IPS-18a (cell line): ENCODE measurements around the gene CHTOP.

Experiments used
- H3K27ac ChIP-seq: one replicate; pipeline ENCODE4 v1.5.1; 2013; ENCODE audit warnings: low read length
- H3K27me3 ChIP-seq: one replicate; pipeline ENCODE4 v1.6.1; 2013; ENCODE audit warnings: mild to moderate bottlenecking, low read length; ENCODE audit not compliant: control insufficient read depth, insufficient read depth
- H3K36me3 ChIP-seq: one replicate; pipeline ENCODE4 v1.6.1; 2013; ENCODE audit warnings: low read depth, low read length; ENCODE audit not compliant: control insufficient read depth
- H3K4me1 ChIP-seq: one replicate; pipeline ENCODE4 v1.6.1; 2013; ENCODE audit warnings: low read depth, low read length; ENCODE audit not compliant: control insufficient read depth
- H3K4me3 ChIP-seq: one replicate; pipeline ENCODE4 v1.5.1; 2013; ENCODE audit warnings: low read length
- H3K9ac ChIP-seq: one replicate; pipeline ENCODE4 v1.6.1; 2013; ENCODE audit warnings: mild to moderate bottlenecking, low read length, moderate library complexity
- H3K9me3 ChIP-seq: one replicate; pipeline ENCODE4 v1.6.1; 2013; ENCODE audit warnings: low read depth, low read length; ENCODE audit not compliant: control insufficient read depth

Gene CHTOP

DNA sequence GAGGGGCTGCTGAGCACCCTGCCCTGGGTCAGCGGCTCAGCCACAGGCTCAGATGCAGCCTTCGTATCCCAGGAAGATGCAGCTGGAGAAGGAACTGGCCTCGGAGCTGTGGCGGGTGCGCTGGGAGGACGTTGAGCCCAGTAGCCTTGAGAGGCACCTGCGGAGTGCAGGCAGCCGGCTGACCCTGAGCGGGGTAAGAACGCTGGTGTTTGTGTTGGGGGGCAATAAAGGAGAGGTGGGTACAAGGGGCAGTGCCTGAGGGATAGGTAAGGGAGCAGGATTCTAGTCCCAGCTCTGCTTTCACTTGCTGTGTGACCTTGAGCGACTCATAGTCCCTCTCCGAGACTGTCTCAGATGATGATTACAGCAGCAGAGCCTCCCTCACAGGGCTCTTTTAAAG is 51.0 kb downstream of the CHTOP start:
- Histone ChIP-seq H3K27me3 (peaks cover 11% of the 10 kb centered on the region), H3K36me3 (peaks cover 8% of the 10 kb centered on the region), H3K4me3 (no peak overlapping the region), H3K9ac (no peak overlapping the region), H3K4me1 (peaks cover 3% of the 10 kb centered on the region), H3K27ac (no peak overlapping the region), H3K9me3 (no peaks in the 10 kb centered on the region)

DNA sequence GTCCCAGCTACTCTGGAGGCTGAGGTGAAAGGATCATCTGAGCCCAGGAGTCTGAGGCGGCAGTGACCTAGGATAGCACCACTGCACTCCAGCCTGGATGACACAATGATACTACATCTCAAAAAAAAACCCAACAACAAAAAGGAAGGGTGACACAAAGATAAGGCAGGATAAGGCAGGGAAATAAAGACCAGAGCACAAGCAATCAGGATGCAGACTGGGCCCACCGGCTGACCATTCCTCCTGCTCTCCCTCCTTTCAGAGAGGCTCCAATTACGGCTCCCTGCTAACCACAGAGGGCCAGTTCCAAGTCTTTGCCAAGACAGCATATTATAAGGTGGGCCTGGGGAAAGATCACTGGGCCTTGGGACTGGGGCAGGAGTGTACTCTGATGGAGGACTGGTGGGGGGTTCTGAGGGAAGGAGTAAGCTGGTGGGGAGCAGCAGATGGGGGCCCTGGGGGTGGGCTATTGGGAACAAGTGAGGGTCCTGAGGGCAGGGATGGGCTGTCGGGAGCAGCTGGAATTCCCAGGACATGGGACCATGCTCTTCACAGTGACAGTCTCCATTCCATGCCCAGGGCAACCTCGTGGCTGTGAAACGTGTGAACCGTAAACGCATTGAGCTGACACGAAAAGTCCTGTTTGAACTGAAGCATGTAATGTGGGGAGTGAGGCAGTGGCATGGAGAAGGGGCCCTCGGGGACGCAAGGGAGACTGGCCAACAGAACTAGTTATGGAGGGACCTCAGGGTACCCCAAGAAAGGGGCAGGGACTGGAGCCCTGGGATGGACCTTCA is 51.9 kb downstream of the CHTOP start:
- Histone ChIP-seq H3K27ac (no peak overlapping the region), H3K9me3 (no peaks in the 10 kb centered on the region), H3K36me3 (peaks cover 8% of the 10 kb centered on the region), H3K27me3 (peaks cover 3% of the 10 kb centered on the region), H3K4me1 (no peaks in the 10 kb centered on the region), H3K4me3 (no peak overlapping the region), H3K9ac (no peak overlapping the region)

DNA sequence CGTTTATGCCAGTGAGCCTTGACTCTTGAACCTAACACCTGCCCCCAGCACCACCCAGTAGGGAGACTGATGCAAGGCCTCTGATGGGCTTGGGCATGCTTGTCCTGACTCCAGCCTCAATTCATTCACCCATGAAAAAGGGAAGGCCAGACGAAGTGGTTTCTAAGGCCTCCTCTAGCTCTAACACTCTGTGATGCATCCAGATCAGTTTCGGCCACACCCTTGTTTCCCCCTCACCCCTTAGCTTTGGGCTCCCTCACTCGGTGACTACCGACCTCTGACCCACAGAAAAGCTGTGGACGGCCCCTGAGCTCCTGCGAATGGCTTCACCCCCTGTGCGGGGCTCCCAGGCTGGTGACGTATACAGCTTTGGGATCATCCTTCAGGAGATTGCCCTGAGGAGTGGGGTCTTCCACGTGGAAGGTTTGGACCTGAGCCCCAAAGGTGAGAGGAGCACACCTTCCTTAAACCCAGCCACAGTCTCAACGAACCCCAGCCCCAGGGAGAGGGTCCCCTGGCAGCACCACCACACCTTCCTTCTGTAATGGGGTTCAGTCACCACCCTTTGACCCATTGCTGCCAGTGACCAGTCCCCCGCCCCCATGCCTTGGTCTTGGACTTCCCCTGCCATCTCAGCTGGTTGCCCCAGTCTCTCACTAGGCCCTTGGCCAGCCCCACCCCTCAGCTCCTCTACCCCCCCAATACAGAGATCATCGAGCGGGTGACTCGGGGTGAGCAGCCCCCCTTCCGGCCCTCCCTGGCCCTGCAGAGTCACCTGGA is 53.7 kb downstream of the CHTOP start:
- no peaks in the 10 kb centered on the region for H3K27me3 ChIP-seq
- H3K9ac ChIP-seq: no peak overlapping the region
- peaks cover 10% of the 10 kb centered on the region for H3K36me3 ChIP-seq
- no peaks in the 10 kb centered on the region for H3K9me3 ChIP-seq
- H3K4me1 ChIP-seq: no peaks in the 10 kb centered on the region
- H3K4me3 ChIP-seq: no peak overlapping the region
- no peak overlapping the region for H3K27ac ChIP-seq

DNA sequence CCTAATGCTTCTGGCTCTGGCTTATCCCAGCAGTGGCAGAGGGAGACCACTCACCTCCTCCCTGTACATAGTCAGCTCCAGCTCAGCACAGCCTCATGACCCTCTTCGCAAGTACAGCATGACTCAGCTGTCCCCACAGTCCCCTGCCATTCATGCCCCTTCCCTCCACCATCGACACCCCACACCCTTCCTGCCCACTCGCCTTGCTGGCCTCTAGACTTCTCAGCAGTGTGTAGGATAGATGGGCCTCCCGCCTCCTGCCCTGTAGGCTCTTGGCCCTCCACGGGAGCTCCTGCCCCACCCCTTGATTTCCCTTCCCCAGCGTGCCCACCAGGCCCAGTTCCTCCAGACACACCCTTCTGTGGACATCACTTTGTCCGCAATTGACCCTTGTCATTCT is 54.4 kb downstream of the CHTOP start:
- H3K9me3 ChIP-seq: no peaks in the 10 kb centered on the region
- no peak overlapping the region for H3K27ac ChIP-seq
- H3K27me3 ChIP-seq: no peaks in the 10 kb centered on the region
- H3K36me3 ChIP-seq: peaks cover 10% of the 10 kb centered on the region
- H3K9ac ChIP-seq: no peak overlapping the region
- H3K4me1 ChIP-seq: no peaks in the 10 kb centered on the region
- no peak overlapping the region for H3K4me3 ChIP-seq

DNA sequence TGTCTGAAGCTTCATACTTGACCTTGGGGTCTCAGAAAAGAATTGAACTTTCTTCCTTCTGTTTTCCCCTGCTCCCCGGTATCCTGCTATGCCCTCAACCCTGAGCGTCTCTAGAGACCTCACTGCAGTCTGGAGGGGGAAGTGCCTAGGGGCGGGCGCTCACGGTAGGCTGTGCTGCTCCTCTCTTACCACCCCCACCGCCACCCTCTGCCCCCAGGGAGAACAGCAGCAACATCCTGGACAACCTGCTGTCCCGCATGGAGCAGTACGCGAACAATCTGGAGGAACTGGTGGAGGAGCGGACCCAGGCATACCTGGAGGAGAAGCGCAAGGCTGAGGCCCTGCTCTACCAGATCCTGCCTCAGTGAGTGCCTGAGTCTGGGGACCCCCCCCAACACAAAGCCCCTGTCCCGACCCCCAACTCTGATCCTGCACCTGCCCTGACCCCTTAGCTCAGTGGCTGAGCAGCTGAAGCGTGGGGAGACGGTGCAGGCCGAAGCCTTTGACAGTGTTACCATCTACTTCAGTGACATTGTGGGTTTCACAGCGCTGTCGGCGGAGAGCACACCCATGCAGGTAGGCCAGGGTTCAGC is 55.0 kb downstream of the CHTOP start:
- H3K9me3 ChIP-seq: no peaks in the 10 kb centered on the region
- no peak overlapping the region for H3K27ac ChIP-seq
- no peaks in the 10 kb centered on the region for H3K4me1 ChIP-seq
- no peak overlapping the region for H3K9ac ChIP-seq
- H3K36me3 ChIP-seq: peaks cover 10% of the 10 kb centered on the region
- no peaks in the 10 kb centered on the region for H3K27me3 ChIP-seq
- H3K4me3 ChIP-seq: no peak overlapping the region

DNA sequence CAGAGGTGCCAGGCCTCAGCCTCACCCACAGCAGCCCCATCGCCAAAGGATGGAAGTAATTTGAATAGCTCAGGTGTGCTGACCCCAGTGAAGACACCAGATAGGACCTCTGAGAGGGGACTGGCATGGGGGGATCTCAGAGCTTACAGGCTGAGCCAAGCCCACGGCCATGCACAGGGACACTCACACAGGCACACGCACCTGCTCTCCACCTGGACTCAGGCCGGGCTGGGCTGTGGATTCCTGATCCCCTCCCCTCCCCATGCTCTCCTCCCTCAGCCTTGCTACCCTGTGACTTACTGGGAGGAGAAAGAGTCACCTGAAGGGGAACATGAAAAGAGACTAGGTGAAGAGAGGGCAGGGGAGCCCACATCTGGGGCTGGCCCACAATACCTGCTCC is 59.6 kb downstream of the CHTOP start:
- H3K36me3 ChIP-seq: peaks cover 3% of the 10 kb centered on the region
- H3K27ac ChIP-seq: no peak overlapping the region
- H3K9me3 ChIP-seq: no peaks in the 10 kb centered on the region
- no peak overlapping the region for H3K9ac ChIP-seq
- peaks cover 19% of the 10 kb centered on the region for H3K4me1 ChIP-seq
- H3K4me3 ChIP-seq: no peak overlapping the region
- no peaks in the 10 kb centered on the region for H3K27me3 ChIP-seq
